ENCODE results near the gene FAT1.
"Not testable (repeated sequence)": the region's sequence is repeated elsewhere in the genome, so short reads cannot be mapped to it uniquely, and the experiment has no call there.

Gene FAT1

DNA sequence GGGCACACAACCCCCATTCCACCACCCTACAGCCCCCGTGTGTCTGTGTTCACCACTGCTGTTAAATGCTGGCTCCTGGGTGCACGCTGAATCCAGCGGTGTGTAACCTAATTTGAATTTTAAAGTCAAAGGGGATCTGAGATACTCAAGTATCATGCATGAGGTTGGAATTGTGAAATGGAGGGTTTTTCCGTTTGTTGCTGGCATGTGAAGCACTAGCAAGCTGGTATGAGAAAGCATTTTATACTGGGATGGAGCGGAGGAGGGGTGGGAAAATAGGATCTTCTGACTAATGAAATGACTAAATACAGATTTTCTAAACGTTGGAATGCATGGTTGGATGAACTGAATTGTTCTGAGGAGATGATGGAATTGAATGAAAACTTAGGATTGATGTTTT is 36.9 kb upstream of the FAT1 start:
- H3K36me3 ChIP-seq (ENCODE audit: control insufficient read depth in 4 of 4, insufficient read depth in 4 of 4, low read length in 3 of 4), result no peaks in the 10 kb centered on the region
- no peaks in the 10 kb centered on the region for H3K27me3 ChIP-seq (replicated peaks in 2 of 5; ENCODE audit: control insufficient read depth in 4 of 5, insufficient read depth in 5 of 5, low read length in 4 of 5)
- H3K9me3 ChIP-seq (ENCODE audit: control extremely low read depth in 1 of 5, control insufficient read depth in 4 of 5, insufficient read depth in 2 of 5, low read depth in 1 of 5, low read length in 4 of 5), result no peaks in the 10 kb centered on the region
- no peak overlapping the region for H3K27ac ChIP-seq (ENCODE audit: insufficient read depth in 1 of 2, low read depth in 1 of 2, low read length in 2 of 2, poor library complexity in 1 of 2, severe bottlenecking in 2 of 2)
- 90% methylated on average over 3 of the region's 6 CpGs for WGBS (ENCODE audit: insufficient coverage)
- CTCF ChIA-PET, result no interaction called here
- no peak for DNase-seq
- no peaks in the 10 kb centered on the region for H3K4me1 ChIP-seq (ENCODE audit: control extremely low read depth in 1 of 4, control insufficient read depth in 4 of 4, insufficient read depth in 4 of 4, low read length in 3 of 4)
- POLR2A ChIA-PET, result no interaction called here
- H3K4me3 ChIP-seq (ENCODE audit: control insufficient read depth in 1 of 7, extremely low read depth in 1 of 7, insufficient read depth in 4 of 7, low read depth in 2 of 7, low read length in 6 of 7), result no peak overlapping the region

DNA sequence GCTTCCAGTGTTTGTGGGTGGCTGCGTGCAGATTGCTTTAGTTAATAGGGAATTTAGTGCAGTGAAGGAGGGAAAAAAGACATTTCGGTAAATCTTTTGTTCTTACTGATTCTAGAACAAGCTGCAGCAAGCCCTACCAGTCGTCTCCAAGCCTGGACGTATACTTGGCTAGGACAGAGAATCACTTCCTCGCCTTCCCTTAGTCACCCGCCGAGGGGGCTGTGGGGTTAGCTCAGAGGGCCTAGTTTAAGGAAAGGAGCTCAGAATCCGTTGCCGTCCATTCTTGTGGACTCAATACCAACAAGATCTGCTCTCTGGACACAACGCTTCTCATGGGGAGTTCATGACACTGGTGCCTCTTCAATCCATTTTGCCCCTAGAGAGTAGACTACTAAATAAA is 36.3 kb upstream of the FAT1 start:
- WGBS (ENCODE audit: insufficient coverage), result 96% methylated on average over 6 of the region's 10 CpGs
- POLR2A ChIA-PET, result no interaction called here

DNA sequence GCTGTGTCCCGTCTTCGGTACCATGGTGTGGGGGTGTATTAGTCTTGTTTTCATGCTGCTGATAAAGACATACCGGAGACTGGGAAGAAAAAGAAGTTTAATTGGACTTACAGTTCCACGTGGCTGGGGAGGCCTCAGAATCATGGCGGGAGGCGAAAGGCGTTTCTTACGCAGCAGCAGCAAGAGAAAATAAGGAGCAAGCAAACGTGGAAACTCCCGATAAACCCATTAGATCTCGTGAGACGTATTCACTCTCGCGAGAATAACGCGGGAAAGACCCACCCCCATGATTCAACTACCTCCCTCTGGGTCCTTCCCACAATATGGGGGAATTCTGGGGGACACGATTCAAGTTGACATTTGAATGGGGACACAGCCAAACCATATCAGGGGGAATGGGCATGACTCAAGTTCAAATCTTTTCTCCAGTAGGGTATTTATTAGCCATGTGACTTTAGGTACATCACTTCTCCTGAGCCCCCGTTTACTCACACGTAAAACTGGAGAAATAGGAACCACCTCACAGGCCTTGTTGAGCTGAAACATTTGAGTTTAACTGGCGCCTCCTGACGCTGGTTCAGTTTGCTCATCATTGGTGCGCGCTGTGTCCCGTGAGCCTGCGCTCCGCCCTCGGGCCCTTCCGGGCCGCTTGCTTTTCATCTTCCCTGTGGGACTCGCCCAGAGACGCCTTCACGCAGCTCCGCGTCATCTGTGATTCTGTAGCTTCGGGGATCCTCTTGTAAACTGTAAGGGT is 35.5 kb upstream of the FAT1 start:
- no peaks in the 10 kb centered on the region for H3K4me1 ChIP-seq (ENCODE audit: control extremely low read depth in 1 of 4, control insufficient read depth in 4 of 4, insufficient read depth in 4 of 4, low read length in 3 of 4)
- no peak overlapping the region for H3K4me3 ChIP-seq (ENCODE audit: control insufficient read depth in 1 of 7, extremely low read depth in 1 of 7, insufficient read depth in 4 of 7, low read depth in 2 of 7, low read length in 6 of 7)
- POLR2A ChIA-PET, result no interaction called here
- H3K36me3 ChIP-seq (ENCODE audit: control insufficient read depth in 4 of 4, insufficient read depth in 4 of 4, low read length in 3 of 4), result no peaks in the 10 kb centered on the region
- 98% methylated on average over 23 of the region's 35 CpGs for WGBS (ENCODE audit: insufficient coverage)
- CTCF ChIA-PET, result interaction anchor here (1.3 kb wide), 1 partner anchor 12 kb away, joined by 3 read pairs; no protein-coding TSS in a partner anchor
- H3K27me3 ChIP-seq (replicated peaks in 2 of 5; ENCODE audit: control insufficient read depth in 4 of 5, insufficient read depth in 5 of 5, low read length in 4 of 5), result no peaks in the 10 kb centered on the region
- no peak overlapping the region for H3K27ac ChIP-seq (ENCODE audit: insufficient read depth in 1 of 2, low read depth in 1 of 2, low read length in 2 of 2, poor library complexity in 1 of 2, severe bottlenecking in 2 of 2)
- DNase-seq, result no peak
- H3K9me3 ChIP-seq (ENCODE audit: control extremely low read depth in 1 of 5, control insufficient read depth in 4 of 5, insufficient read depth in 2 of 5, low read depth in 1 of 5, low read length in 4 of 5), result no peaks in the 10 kb centered on the region

More for the DNA sequence above, 36.3 kb upstream of the FAT1 start:
- no peaks in the 10 kb centered on the region for H3K4me1 ChIP-seq (ENCODE audit: control extremely low read depth in 1 of 4, control insufficient read depth in 4 of 4, insufficient read depth in 4 of 4, low read length in 3 of 4)
- H3K9me3 ChIP-seq (ENCODE audit: control extremely low read depth in 1 of 5, control insufficient read depth in 4 of 5, insufficient read depth in 2 of 5, low read depth in 1 of 5, low read length in 4 of 5), result no peaks in the 10 kb centered on the region
- no peak for DNase-seq
- H3K27ac ChIP-seq (ENCODE audit: insufficient read depth in 1 of 2, low read depth in 1 of 2, low read length in 2 of 2, poor library complexity in 1 of 2, severe bottlenecking in 2 of 2), result no peak overlapping the region
- no peaks in the 10 kb centered on the region for H3K36me3 ChIP-seq (ENCODE audit: control insufficient read depth in 4 of 4, insufficient read depth in 4 of 4, low read length in 3 of 4)
- H3K4me3 ChIP-seq (ENCODE audit: control insufficient read depth in 1 of 7, extremely low read depth in 1 of 7, insufficient read depth in 4 of 7, low read depth in 2 of 7, low read length in 6 of 7), result no peak overlapping the region
- no peaks in the 10 kb centered on the region for H3K27me3 ChIP-seq (replicated peaks in 2 of 5; ENCODE audit: control insufficient read depth in 4 of 5, insufficient read depth in 5 of 5, low read length in 4 of 5)
- CTCF ChIA-PET, result no interaction called here

DNA sequence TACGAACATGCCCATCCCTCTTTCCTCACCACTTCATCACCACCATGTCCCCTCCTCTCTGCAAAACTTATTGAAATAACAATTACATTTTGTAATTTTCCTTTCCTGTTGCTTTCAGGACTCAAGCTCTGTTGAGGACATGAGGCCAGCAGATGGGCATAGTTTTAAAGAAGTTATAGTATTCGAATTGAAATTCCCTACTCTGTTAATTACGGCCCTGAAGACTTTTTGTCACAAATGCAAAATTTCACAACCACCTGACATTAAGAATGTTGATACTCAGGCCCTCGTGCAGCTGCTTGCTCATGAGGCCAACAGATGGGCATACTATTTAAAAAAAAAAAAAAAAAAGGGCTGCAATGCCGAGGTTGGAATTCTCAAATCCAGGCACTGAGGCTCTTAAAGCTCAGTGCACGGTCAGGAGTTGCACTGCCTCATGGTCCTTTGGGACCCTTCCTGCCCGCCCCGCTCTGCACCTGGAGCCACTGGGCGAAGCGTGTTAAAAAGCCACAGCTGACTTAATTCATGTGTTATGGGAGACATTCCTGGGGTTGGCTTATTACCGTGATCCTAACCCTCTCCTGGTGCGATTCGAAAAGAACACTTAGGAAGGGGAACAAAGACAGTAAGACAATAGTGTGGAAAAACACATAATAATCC is 34.2 kb upstream of the FAT1 start:
- no peaks in the 10 kb centered on the region for H3K36me3 ChIP-seq (ENCODE audit: control insufficient read depth in 4 of 4, insufficient read depth in 4 of 4, low read length in 3 of 4)
- no peaks in the 10 kb centered on the region for H3K4me1 ChIP-seq (ENCODE audit: control extremely low read depth in 1 of 4, control insufficient read depth in 4 of 4, insufficient read depth in 4 of 4, low read length in 3 of 4)
- WGBS (ENCODE audit: insufficient coverage), result 92% methylated on average over 6 of the region's 13 CpGs
- no peaks in the 10 kb centered on the region for H3K9me3 ChIP-seq (ENCODE audit: control extremely low read depth in 1 of 5, control insufficient read depth in 4 of 5, insufficient read depth in 2 of 5, low read depth in 1 of 5, low read length in 4 of 5)
- DNase-seq, result no peak
- ChIA-PET POLR2A (no interaction called here), CTCF (no interaction called here)
- no peaks in the 10 kb centered on the region for H3K27me3 ChIP-seq (replicated peaks in 2 of 5; ENCODE audit: control insufficient read depth in 4 of 5, insufficient read depth in 5 of 5, low read length in 4 of 5)
- H3K27ac ChIP-seq (ENCODE audit: insufficient read depth in 1 of 2, low read depth in 1 of 2, low read length in 2 of 2, poor library complexity in 1 of 2, severe bottlenecking in 2 of 2), result no peak overlapping the region
- H3K4me3 ChIP-seq (ENCODE audit: control insufficient read depth in 1 of 7, extremely low read depth in 1 of 7, insufficient read depth in 4 of 7, low read depth in 2 of 7, low read length in 6 of 7), result no peak overlapping the region

DNA sequence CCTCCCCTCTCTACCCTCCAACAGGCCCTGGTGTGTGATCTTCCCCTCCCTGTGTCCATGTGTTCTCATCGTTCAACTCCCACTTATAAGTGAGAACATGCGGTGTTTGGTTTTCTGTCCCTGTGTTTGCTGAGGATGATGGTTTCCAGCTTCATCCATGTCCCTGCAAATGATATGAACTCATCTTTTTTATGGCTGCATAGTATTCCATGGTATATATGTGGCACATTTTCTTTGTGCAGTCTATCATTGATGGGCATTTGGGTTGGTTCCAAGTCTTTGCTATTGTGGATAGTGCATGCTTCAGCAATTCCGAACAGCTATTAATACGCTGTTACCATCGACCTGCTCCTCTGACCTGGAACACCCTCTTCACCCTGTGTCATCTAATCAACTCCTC is 32.9 kb upstream of the FAT1 start:
- 100% methylated on average over 2 of the region's 5 CpGs for WGBS (ENCODE audit: insufficient coverage)

DNA sequence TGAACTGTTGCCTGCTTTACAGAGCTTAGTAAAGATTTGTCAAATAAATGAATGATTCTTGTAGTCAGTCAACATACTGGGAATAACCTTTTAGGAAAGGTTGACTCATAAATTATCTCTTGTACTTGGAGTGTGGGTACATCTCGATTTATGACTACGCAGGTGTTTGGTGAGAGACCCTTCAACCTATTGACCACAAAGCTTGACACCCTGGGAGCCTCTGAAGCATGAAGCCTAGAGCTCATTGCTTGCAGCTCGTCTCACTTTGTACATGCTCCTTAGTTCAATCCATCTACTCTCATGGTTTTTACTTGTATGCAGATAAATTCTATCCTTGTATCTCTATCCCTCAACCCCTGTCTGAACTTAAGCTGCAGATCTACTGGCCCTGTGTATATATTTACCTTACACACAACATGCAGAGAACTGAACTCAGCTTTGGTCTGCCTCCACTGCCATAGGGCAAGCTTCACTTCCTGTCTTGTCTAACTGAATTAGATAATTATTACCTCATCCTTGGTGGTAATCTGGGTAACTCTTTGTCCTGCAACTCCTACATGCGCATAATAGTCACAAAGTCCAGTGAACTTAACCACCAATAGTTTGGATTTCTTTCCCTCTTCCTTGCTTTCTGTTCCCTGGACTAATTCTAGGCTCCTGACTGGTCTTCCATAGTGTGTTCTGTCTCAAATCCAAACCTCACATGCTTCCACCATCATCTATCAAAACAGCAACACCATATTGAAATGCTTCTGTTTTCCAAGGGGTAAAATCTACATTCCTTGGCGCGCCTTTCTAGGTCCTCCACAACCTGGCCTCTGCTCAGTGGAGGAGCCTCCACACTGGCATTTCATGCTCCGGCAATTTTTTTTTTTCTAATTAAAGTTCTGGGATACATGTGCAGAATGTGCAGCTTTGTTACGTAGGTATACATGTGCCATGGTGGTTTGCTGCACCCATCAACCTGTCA is 32.2 kb upstream of the FAT1 start:
- Histone ChIP-seq H3K9me3 (ENCODE audit: control extremely low read depth in 1 of 5, control insufficient read depth in 4 of 5, insufficient read depth in 2 of 5, low read depth in 1 of 5, low read length in 4 of 5) (no peaks in the 10 kb centered on the region), H3K4me1 (ENCODE audit: control extremely low read depth in 1 of 4, control insufficient read depth in 4 of 4, insufficient read depth in 4 of 4, low read length in 3 of 4) (no peaks in the 10 kb centered on the region), H3K27ac (ENCODE audit: insufficient read depth in 1 of 2, low read depth in 1 of 2, low read length in 2 of 2, poor library complexity in 1 of 2, severe bottlenecking in 2 of 2) (no peak overlapping the region), H3K36me3 (ENCODE audit: control insufficient read depth in 4 of 4, insufficient read depth in 4 of 4, low read length in 3 of 4) (no peaks in the 10 kb centered on the region), H3K4me3 (ENCODE audit: control insufficient read depth in 1 of 7, extremely low read depth in 1 of 7, insufficient read depth in 4 of 7, low read depth in 2 of 7, low read length in 6 of 7) (no peak overlapping the region), H3K27me3 (replicated peaks in 2 of 5; ENCODE audit: control insufficient read depth in 4 of 5, insufficient read depth in 5 of 5, low read length in 4 of 5) (no peaks in the 10 kb centered on the region)
- WGBS (ENCODE audit: insufficient coverage), result 100% methylated on average over 4 of the region's 8 CpGs
- ChIA-PET POLR2A (no interaction called here), CTCF (interaction anchor here (1.9 kb wide), 1 partner anchor 13 kb away, joined by 4 read pairs; no protein-coding TSS in a partner anchor)
- DNase-seq, result no peak

More for the DNA sequence above, 32.9 kb upstream of the FAT1 start:
- H3K4me3 ChIP-seq (ENCODE audit: control insufficient read depth in 1 of 7, extremely low read depth in 1 of 7, insufficient read depth in 4 of 7, low read depth in 2 of 7, low read length in 6 of 7); H3K4me1 ChIP-seq (ENCODE audit: control extremely low read depth in 1 of 4, control insufficient read depth in 4 of 4, insufficient read depth in 4 of 4, low read length in 3 of 4); POLR2A ChIA-PET; H3K27ac ChIP-seq (ENCODE audit: insufficient read depth in 1 of 2, low read depth in 1 of 2, low read length in 2 of 2, poor library complexity in 1 of 2, severe bottlenecking in 2 of 2); H3K9me3 ChIP-seq (ENCODE audit: control extremely low read depth in 1 of 5, control insufficient read depth in 4 of 5, insufficient read depth in 2 of 5, low read depth in 1 of 5, low read length in 4 of 5); H3K36me3 ChIP-seq (ENCODE audit: control insufficient read depth in 4 of 4, insufficient read depth in 4 of 4, low read length in 3 of 4); DNase-seq; H3K27me3 ChIP-seq (replicated peaks in 2 of 5; ENCODE audit: control insufficient read depth in 4 of 5, insufficient read depth in 5 of 5, low read length in 4 of 5): not testable (repeated sequence)
- CTCF ChIA-PET, result interaction anchor here (1.9 kb wide), 1 partner anchor 13 kb away, joined by 4 read pairs; no protein-coding TSS in a partner anchor
